Activated T-cell treated with anti-CD3 and anti-CD28 coated beads, Interleukin-2, amount 50 U/mL, for 4 hours (primary cell): ENCODE data around the gene COL17A1. TPM values are rescaled to one million over a fixed set of nuclear protein-coding genes. Genes with fewer than 3 reads are reported as not detected.
A peak's percentile ranks its signal among the peaks of the same experiment; 100 is the strongest.

Experiments
- ATAC-seq, 2 donors: fragments of 200-7000 bp; cut with Tn5 transposase; one replicate each; pipeline ENCODE4 v1.10.0; 2021
- DNase-seq: peaks from one replicate; pipeline ENCODE4 v3.0.0-alpha.2; 2020
- H3K27me3 Mint-ChIP-seq: one replicate; pipeline ENCODE4 v1.8.0; 2021; ENCODE audit warnings: low read depth, mixed read lengths
- H3K36me3 Mint-ChIP-seq: one replicate; pipeline ENCODE4 v1.8.0; 2022; ENCODE audit warnings: mixed read lengths; ENCODE audit not compliant: insufficient read depth
- H3K4me1 Mint-ChIP-seq: one replicate; pipeline ENCODE4 v1.8.0; 2021; ENCODE audit warnings: low read depth, mixed read lengths
- H3K4me3 Mint-ChIP-seq: one replicate; pipeline ENCODE4 v1.8.0; 2021; ENCODE audit warnings: mild to moderate bottlenecking, moderate library complexity, mixed read lengths
- H3K9me3 Mint-ChIP-seq: one replicate; pipeline ENCODE4 v1.8.0; 2021; ENCODE audit warnings: mixed read lengths
- total RNA-seq, 3 donors: library from RNA; stranded (reverse); gene quantifications; one replicate each; pipeline ENCODE4 v1.2.1, GENCODE V29; 2021

COL17A1 gene
- total RNA-seq, 3 donors from 2014 or later = 0.23 TPM; not detected in 2

DNA sequence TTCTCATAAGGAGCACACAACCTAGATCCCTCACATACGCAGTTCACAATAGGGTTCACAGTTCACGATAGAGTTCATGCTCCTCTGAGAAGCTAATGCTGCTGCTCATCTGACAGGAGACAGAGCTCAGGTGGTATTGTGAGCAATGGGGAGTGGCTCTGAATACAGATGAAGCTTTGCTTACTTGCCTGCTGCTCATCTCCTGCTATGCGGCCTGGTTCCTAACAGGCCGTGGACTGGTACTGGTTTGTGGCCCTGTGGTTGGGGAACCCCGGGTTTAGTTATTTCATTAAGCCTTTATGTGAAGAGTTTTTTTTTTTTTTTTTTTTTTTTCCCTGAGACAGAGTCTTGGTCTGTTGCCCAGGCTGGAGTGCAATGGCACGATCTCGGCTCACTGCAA is 99.3 kb downstream of the COL17A1 start:
- ATAC-seq = peak in 1 of 2 donors; percentile 57
- Mint-ChIP-seq H3K9me3 (no peaks in the 10 kb centered on the region), H3K27me3 (no peaks in the 10 kb centered on the region), H3K36me3 (peaks cover 9% of the 10 kb centered on the region), H3K4me3 (no peak overlapping the region), H3K4me1 (peaks cover 67% of the 10 kb centered on the region)
- no peak for DNase-seq

GRCh38 chr10:103985726-103986125 is 100.0 kb downstream of the COL17A1 start:
- DNase-seq = no peak
- ATAC-seq = no peak
- Mint-ChIP-seq H3K4me3 (no peak overlapping the region), H3K36me3 (peaks cover 7% of the 10 kb centered on the region), H3K27me3 (no peaks in the 10 kb centered on the region), H3K9me3 (no peaks in the 10 kb centered on the region), H3K4me1 (peaks cover 73% of the 10 kb centered on the region)

GRCh38 chr10:103983367-103983911 is 102.2 kb downstream of the COL17A1 start:
- H3K4me3 Mint-ChIP-seq = peak overlapping the region; percentile 34
- ATAC-seq = peak; percentile 74 to 75
- H3K4me1 Mint-ChIP-seq = peaks cover 70% of the 10 kb centered on the region
- H3K9me3 Mint-ChIP-seq = no peaks in the 10 kb centered on the region
- no peak for DNase-seq
- peaks cover 4% of the 10 kb centered on the region for H3K36me3 Mint-ChIP-seq
- no peaks in the 10 kb centered on the region for H3K27me3 Mint-ChIP-seq

- no peaks in the 10 kb centered on the region for H3K9me3 Mint-ChIP-seq
- no peak overlapping the region for H3K4me3 Mint-ChIP-seq
- peaks cover 67% of the 10 kb centered on the region for H3K4me1 Mint-ChIP-seq
- DNase-seq (no peak), ATAC-seq (no peak)
- peaks cover 4% of the 10 kb centered on the region for H3K36me3 Mint-ChIP-seq
- H3K27me3 Mint-ChIP-seq = no peaks in the 10 kb centered on the region
Measured at GRCh38 chr10:103982639-103983038, 103.0 kb downstream of the COL17A1 start.

Other genes starting within 250 kb of the COL17A1 start
- 1 to 10 TPM; 2.4 to 2.8 (median 2.4) TPM for gene SH3PXD2A, start 230.3 kb downstream of the COL17A1 start, total RNA-seq
- 10 to 100 TPM; 10.3 to 12.8 (median 10.4) TPM for gene STN1, start 167.7 kb downstream of the COL17A1 start, total RNA-seq
- 10 to 100 TPM; 18.8 to 19.8 (median 19.4) TPM for gene SLK, start 118.7 kb downstream of the COL17A1 start, total RNA-seq
- 10 to 100 TPM in 2 of 3 donors, 1 to 10 TPM in 1; 9.4 to 12.3 (median 11.9) TPM for gene SFR1, start 36.3 kb upstream of the COL17A1 start, total RNA-seq
- gene CFAP43, start 146.5 kb upstream of the COL17A1 start, total RNA-seq = under 1 TPM in 1 of 3 donors, not detected in 2; 0.20 TPM
- 100 to 1,000 TPM in 1 of 3 donors, 10 to 100 TPM in 2; 74.8 to 115 (median 94.5) TPM for gene GSTO1, start 169.0 kb upstream of the COL17A1 start, total RNA-seq
- 1 to 10 TPM in 1 of 3 donors, under 1 TPM in 2; 0.33 to 1.1 (median 0.73) TPM for gene GSTO2, start 183.3 kb upstream of the COL17A1 start, total RNA-seq